Uterus (tissue), 2 donors: ENCODE measurements around the gene DENND6A.

Source experiments
- CTCF ChIP-seq, 4 experiments: fragments of 200-600 bp in 2 of 4; fragments of 450-650 bp in 2 of 4; sonication (generic) in 2 of 4; IDR thresholded peaks; one replicate each; pipeline ENCODE4 v1.5.1; 2016 to 2019; ENCODE audit warnings: antibody characterized with exemption in 4 of 4, mild to moderate bottlenecking in 2 of 4, moderate library complexity in 1 of 4
- POLR2A ChIP-seq, 2 donors: fragments of 450-650 bp; IDR thresholded peaks; one replicate each; pipeline ENCODE4 v1.6.1; 2016; ENCODE audit warnings: antibody characterized with exemption in 2 of 2, mild to moderate bottlenecking in 1 of 2, moderate library complexity in 1 of 2

DNA sequence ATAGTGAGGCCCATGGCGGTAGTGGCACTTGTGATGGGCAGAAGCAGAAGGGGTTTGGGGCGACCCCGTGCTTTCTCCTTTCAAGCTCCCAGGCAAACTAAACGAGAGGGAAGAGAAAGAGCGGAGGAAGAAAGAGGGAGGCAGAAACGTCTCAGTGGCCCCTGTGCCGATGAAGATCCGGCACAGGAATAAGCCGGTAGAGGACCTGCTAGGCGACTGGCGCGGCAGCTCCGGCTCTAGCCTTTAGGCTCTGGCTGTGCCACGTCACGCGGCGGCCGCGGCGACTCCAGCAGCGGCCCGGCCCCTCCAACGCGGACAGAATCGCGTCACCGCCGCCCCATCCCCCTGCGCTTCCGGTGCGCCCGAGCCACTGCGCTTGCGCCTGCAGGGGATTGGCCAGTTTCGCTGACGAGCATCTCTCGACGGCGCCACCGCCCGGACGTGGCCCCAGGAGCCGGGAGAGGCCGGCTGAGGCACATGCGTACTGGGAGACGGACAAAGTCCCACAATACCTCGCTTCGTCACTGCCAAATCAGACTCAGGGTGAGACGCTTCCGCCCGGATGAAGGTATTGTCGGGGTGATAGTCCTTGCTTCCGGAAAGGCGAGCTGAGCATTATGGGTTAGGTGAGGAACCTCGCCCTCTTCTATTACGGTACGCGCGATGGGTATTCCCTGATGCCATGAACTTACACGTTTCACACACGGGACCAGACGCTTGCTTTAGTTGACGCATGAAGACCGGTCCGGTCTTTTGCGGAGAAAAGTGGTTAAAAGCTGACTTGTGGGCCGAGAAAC, 95.6 kb downstream of the DENND6A start, which contains the start of gene ARF4:
- TF ChIP-seq POLR2A (IDR thresholded peaks at IDR 0.05) (peak; percentile 95 to 99), CTCF (IDR thresholded peaks at IDR 0.05) (peak in 2 of 4 experiments; percentile 38 to 40)
